Gastrocnemius medialis (tissue), 4 donors: ENCODE data around the gene TNS1.

Experiments used
- POLR2A ChIP-seq, 2 donors: fragments of 450-650 bp; IDR thresholded peaks; one replicate each; pipeline ENCODE4 v1.6.1; 2017; ENCODE audit warnings: antibody characterized with exemption in 2 of 2, mild to moderate bottlenecking in 2 of 2, moderate library complexity in 2 of 2
- TF ChIP-seq, protein P1 (sequence below), 5 experiments: fragments of 450-650 bp in 3 of 5; fragments of 200-600 bp in 2 of 5; sonication (generic) in 2 of 5; IDR thresholded peaks in 4 of 5; conservative IDR thresholded peaks in 1 of 5; 1 replicate in 4 of 5; 2 replicates in 1 of 5; pipeline ENCODE4 v1.5.1; 2016 to 2019; ENCODE audit warnings: antibody characterized with exemption in 5 of 5, mild to moderate bottlenecking in 3 of 5, moderate library complexity in 3 of 5

DNA sequence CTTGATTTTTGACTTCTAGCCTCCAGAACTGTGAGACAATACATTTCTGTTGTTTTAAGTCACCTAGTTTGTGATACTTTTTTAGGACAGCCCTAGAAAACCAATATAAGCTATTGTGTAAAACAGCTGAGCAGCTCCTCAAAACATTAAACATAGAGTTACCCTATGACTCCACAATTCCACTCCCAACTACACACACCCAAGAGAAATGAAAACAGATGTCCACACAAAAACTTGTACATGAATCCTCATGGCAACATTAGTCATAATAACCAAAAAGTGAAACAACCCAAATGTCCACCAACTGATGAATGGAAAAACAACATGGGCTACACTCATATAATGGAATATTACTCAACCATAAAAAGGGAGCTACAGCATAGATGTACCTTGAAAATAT is 32.6 kb downstream of the TNS1 start:
- TF ChIP-seq, protein P1, sequence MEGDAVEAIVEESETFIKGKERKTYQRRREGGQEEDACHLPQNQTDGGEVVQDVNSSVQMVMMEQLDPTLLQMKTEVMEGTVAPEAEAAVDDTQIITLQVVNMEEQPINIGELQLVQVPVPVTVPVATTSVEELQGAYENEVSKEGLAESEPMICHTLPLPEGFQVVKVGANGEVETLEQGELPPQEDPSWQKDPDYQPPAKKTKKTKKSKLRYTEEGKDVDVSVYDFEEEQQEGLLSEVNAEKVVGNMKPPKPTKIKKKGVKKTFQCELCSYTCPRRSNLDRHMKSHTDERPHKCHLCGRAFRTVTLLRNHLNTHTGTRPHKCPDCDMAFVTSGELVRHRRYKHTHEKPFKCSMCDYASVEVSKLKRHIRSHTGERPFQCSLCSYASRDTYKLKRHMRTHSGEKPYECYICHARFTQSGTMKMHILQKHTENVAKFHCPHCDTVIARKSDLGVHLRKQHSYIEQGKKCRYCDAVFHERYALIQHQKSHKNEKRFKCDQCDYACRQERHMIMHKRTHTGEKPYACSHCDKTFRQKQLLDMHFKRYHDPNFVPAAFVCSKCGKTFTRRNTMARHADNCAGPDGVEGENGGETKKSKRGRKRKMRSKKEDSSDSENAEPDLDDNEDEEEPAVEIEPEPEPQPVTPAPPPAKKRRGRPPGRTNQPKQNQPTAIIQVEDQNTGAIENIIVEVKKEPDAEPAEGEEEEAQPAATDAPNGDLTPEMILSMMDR (IDR thresholded peaks at IDR 0.05 in 4 of 5, conservative IDR thresholded peaks at IDR 0.05 in 1 of 5), result no peak
- no peak for TF ChIP-seq POLR2A (IDR thresholded peaks at IDR 0.05)
